Erythroblast (primary cell): ENCODE data around the gene ST6GALNAC3.

Experiments used
- GATA1 ChIP-seq: IDR thresholded peaks from 2 replicates; pipeline ENCODE4 v1.6.1; 2011; ENCODE audit warnings: low read depth, mild to moderate bottlenecking, control low read depth, low read length, moderate library complexity
- POLR2A ChIP-seq: IDR thresholded peaks from 2 replicates; pipeline ENCODE4 v1.6.1; 2011; ENCODE audit warnings: mild to moderate bottlenecking, low read length

GRCh38 chr1:76419603-76420002 lies 345.1 kb downstream of the ST6GALNAC3 start:
- no peak for TF ChIP-seq POLR2A
- no peak for TF ChIP-seq GATA1
